GM12865 (cell line): ENCODE results near the gene TAGLN3.
A peak's percentile ranks its signal among the peaks of the same experiment; 100 is the strongest.

ENCODE experiments used
- DNase-seq: peaks from one replicate; pipeline ENCODE4 v3.0.0; 2010; ENCODE audit warnings: low read depth
- H3K4me3 ChIP-seq: 2 replicates; pipeline ENCODE4 v1.5.1; 2011; ENCODE audit warnings: mild to moderate bottlenecking, low read depth, low read length, control low read depth
- TF ChIP-seq, protein P1 (sequence below): IDR thresholded peaks from 2 replicates; pipeline ENCODE4 v1.5.1; 2011; ENCODE audit warnings: low read length, control low read depth, low read depth, inconsistent platforms; ENCODE audit not compliant: insufficient read depth; ENCODE audit errors: missing control alignments

The TAGLN3 gene

DNA sequence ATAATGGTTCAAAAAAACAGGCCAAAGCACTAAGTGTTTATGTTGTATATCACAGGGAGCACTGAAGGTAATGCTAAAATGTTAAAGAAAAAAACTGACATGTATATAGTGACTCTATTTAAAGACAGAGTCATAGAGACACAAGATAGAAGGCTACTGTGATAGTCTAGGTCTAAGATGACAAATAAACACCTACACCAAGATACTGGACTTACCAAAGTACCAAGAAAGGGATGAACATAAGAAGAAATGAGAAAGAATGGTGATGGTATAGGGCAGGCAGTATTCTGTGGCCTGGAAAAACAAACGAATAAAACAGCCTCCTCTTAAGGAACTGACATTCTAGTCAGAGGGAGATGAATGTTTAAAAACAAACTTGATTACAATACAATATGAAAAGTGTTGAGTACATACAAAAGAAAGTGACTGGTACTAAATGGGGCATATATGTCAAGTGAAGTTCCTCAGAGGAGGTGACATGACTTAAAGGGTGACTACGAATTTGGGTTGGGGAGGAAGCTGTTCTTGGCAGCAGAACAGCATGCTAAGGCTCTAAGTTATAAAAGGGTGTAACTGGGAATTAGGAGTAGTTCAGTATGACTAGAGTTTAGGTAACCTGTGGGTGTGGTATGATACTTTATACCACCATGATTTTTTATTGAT is 14.0 kb upstream of the TAGLN3 start:
- DNase-seq, result no peak
- TF ChIP-seq, protein P1, sequence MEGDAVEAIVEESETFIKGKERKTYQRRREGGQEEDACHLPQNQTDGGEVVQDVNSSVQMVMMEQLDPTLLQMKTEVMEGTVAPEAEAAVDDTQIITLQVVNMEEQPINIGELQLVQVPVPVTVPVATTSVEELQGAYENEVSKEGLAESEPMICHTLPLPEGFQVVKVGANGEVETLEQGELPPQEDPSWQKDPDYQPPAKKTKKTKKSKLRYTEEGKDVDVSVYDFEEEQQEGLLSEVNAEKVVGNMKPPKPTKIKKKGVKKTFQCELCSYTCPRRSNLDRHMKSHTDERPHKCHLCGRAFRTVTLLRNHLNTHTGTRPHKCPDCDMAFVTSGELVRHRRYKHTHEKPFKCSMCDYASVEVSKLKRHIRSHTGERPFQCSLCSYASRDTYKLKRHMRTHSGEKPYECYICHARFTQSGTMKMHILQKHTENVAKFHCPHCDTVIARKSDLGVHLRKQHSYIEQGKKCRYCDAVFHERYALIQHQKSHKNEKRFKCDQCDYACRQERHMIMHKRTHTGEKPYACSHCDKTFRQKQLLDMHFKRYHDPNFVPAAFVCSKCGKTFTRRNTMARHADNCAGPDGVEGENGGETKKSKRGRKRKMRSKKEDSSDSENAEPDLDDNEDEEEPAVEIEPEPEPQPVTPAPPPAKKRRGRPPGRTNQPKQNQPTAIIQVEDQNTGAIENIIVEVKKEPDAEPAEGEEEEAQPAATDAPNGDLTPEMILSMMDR, result no peak
- H3K4me3 ChIP-seq, result no peak overlapping the region

DNA sequence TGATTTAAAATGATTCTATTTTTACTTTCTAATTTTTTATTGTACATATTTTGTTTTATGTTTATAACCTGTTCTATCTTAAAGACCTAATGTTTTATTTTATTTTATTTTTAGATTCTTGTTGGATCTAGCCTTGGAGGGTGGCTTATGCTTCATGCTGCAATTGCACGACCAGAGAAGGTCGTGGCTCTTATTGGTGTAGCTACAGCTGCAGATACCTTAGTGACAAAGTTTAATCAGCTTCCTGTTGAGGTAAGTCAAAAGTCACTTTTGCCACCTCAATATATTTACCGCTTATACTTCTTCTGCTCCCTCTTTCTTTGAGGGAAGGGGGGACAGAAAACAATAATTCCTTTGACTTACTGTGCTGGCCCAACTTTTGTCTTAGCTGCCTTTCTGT is 11.9 kb upstream of the TAGLN3 start:
- DNase-seq, result no peak
- H3K4me3 ChIP-seq, result no peak overlapping the region
- TF ChIP-seq, protein P1, result no peak

DNA sequence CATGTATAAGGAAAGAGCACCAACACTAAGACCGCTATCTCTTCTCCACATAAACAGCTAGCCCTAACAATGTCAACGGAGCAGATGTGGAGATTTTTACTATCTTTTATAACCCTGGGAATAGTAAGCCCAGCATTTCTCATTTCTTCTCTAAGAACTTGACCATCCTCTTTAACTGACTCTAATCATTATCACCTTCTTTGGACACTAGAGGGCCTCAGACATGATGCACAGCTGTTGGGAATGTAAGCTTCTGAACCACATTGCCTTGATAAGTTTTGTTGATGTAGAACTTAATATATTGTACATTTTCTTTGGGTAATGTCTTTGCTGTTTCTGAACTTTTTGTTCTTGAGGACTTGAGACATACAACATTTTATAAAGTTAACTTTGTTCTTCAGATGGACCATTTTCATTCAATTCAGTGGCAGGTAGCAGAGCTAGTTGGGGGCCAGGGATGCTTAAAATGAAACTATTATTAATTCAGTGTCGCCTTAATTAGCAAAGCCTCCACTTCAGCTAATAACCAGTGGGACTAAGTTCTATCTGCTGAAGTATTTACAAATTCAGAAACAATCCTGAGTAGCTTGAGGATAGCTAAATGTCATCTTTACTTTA is 9.6 kb upstream of the TAGLN3 start:
- H3K4me3 ChIP-seq, result no peak overlapping the region
- peak; percentile 65 for DNase-seq
- TF ChIP-seq, protein P1, result peak; percentile 62

DNA sequence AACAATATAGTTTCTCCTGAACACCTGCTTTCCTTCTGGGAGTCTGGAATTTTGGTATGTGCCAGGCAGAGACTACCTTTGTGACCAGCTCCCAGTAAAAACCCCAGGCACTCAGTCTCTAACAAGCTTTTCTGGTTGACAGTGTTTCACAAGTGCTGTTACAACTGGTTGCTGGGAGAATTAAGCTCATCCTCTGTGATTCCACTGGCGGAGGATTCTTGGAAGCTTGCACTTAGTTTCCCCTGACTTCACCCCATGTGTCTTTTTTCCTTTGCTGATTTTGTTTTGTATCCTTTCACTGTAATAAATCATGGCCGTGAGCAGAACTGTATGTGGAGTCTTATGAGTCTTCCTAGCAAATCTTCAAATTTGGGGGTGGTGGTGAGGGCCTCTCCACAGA is 5.7 kb upstream of the TAGLN3 start:
- H3K4me3 ChIP-seq, result no peak overlapping the region
- TF ChIP-seq, protein P1, result no peak
- no peak for DNase-seq

DNA sequence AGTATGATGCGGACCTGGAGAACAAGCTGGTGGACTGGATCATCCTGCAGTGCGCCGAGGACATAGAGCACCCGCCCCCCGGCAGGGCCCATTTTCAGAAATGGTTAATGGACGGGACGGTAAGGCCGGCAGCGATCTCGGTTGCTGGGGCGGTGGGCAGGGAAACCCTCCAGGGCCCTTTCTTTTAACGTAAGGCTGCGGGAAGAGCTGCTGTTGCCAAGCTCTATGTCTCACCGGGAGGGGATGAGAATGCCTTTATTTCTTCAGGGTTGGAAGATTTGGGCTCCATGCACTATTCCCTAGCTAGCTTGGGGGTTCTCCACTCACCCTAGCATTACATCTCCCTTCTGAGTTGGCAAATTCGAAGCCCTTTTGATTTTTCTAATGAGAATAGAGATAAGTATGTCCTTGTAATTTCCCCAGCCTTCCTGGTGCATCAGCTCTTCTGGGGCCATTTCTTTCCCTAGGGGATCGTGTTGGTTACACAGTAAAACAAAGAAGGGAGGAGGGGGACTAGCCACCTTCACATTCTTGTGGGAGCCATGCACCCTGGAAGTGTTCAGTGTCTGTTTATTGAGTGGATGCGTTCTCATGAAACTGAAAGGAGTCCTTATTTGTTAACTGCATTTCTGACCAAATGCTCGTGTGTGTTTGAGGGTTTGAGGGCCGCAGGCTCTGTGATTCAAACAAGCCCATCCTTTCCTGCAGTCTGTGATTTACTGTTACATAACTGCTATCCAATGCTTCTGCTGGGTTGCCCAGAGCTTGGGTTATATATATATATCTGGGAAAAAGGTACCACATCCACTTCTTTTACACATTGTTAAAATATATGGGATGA is 982 bp downstream of the TAGLN3 start:
- TF ChIP-seq, protein P1, result no peak
- peak overlapping the region; percentile 47 for H3K4me3 ChIP-seq
- no peak for DNase-seq

DNA sequence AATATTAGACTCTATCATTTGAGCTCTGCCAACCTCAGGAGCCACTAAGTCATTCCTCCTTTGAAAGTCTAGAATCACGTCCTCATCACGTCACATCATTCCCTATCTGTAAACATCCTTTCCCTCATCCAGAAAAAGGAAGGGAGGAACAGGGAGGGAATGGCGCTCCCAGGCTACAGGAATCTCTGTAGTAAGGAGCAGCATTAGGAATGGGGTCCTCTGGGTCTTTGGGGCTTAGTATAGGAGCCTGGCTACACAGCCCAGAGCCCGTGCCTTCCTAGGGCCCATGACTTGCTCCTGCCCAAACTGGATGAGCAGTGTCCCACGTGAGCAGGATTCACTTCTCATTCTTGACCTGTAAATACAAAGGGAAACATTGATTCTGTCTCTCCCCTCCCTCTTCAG is 1.6 kb downstream of the TAGLN3 start:
- no peak overlapping the region for H3K4me3 ChIP-seq
- DNase-seq, result no peak
- TF ChIP-seq, protein P1, result no peak
